ENCODE data around the gene PPM1E.
"Not testable (repeated sequence)": the region's sequence is repeated elsewhere in the genome, so short reads cannot be mapped to it uniquely, and the experiment has no call there.

PPM1E gene

DNA sequence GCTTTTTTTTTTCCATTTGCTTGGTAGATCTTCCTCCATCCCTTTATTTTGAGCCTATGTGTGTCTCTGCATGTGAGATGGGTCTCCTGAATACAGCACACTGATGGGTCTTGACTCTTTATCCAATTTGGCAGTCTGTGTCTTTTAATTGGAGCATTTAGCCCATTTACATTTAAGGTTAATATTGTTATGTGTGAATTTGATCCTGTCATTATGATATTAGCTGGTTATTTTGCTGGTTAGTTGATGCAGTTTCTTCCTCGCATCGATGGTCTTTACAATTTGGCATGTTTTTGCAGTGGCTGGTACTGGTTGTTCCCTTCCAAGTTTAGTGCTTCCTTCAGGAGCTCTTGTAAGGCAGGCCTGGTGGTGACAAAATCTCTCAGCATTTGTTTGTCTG, 94.5 kb downstream of the PPM1E start:
- DNase-seq, result not testable (repeated sequence)

DNA sequence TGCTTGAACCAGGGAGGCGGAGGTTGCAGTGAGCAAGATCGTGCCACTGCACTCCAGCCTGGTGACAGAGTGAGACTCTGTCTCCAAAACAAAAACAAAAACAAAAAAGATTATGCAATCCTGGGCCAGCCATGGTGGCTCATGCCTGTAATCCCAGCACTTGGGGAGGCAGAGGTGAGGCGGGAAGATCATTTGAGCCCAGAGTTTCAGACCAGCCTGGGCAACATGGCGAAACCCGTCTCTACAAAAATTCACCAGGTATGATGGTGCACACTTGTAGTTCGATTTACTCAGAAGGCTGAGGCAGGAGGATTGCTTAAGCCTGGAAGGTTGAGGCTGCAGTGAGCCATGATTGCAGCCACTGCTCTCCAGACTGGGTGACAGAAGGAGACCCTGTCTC, 109.6 kb downstream of the PPM1E start:
- DNase-seq, result no peak

DNA sequence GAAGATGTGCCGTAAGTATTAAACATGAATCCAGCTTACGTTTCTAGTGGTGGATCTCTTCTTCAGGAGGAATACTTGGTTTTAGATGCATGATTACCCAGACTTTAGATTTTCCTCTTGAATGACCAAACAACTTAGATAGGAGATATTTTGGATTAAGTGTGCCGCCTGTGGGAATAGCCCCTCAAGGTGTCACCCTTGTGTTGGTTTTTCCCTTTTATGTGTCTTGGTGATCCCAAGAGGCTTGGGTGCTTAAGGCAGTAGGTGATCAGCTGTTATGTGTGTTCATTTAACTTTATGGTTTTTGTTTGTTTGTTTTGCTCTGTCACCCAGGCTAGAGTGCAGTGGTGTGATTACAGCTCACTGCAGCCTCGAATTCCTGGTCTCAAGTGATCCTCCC, 115.1 kb downstream of the PPM1E start:
- DNase-seq, result no peak

DNA sequence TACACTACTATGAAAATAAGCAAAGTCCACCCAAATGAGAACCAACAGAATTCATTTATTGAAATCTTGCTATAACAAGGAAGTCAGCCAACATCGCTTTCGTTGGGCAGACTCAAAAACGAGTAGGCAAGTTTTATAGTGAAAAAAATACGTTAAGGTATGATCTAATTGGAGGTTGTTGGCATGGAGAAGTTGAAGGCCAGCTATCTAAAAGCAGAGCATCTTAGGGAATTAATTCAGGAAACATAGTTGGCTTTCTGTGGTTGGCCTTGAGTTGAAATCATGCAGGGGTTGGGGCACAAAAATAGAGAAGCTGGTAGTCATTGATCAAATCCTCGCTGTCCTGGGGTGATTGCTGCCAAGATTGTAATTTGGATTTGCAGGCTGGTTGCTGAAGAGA, 118.3 kb downstream of the PPM1E start:
- no peak for DNase-seq

DNA sequence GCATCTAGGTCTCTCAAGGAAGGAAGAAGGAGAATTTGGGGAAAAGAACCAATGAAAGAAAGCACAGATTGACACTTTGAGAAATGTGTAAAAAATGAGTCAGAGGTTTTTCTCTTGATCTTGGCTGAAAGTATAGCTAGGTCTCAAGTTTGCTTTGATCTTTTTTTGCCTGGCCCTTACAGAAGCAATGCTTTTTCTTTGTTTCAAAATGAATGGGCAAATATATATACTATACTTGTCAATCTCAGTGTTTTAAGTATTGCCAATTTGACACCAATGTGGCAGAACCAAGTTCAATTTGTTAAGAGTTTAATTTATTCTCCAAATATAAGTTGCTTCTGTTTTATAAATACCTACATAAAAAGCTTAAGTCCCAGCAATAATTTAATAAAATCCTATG, 119.6 kb downstream of the PPM1E start:
- no peak for DNase-seq

DNA sequence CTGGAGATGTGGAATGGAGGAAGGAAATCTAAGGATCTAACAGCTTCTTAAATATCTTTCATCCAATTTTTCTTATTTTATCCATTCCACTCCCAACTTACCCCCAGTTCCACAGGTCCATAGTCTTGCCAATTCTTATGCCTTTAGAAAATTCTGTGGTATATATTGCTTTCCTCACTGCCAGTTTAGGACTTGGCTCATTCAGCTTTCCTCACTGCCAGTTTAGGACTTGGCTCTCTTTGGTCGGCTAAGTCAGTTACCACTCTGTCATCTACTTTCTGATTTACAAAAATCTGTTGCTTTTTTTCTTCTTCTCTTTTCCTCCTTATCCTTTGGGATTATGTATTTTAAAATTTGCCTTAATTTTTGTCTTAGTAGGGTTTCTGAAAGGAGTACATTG, 128.5 kb downstream of the PPM1E start:
- no peak for DNase-seq

DNA sequence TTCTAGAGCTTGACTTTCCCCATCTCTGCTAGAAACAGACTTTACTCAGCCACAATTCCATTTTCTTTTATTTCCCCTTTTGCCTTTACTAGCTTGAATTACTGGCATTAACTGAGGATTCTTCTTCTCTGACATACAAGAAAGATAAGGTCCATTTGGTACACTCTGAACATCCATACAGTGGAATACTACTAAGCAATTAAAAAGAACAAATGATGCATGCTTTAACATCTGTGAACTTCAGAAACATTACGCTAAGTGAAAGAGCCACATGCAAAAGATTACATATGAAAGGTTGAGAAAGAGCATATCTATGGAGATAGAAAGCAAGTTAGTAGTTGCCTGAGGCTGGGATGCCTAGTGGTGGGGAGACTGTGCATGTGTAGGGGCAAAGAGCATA, 130.9 kb downstream of the PPM1E start:
- DNase-seq, result no peak

DNA sequence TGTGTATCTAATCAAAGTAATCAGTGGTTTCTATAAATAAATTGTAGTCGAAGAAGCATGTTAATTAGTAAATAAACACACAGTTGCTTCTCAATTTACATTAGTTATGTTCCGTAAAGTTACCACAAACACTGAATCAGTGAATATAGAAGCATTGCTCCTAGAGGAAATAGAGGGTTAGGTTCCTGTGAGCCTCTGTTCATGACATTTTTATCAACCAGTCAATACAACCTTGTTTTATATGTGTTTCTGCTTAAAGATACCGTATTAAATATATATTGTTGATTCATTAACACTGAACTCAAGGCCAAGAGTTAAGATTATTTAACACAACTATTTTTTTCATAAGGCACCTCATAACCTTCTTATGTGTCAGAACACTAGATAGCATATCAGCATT, 134.3 kb downstream of the PPM1E start:
- no peak for DNase-seq

DNA sequence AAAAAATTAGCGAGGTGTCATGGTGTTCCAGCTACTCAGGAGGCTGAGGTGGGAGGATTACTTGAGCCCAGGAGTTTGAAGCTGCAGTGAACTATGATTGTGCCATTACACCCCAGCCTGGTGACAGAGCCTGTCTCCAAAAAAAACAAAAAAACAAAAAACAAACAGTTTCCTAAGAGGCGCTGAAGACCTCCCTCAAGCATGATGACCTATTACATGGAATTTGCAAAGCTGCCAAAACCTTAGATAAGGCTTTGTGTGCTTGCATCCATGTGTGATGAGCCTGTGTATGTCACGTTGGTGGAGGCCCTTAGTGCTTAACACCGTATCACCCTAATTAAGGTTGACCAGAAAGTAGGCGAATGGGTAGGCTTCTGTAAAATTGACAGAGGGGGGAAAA, 143.5 kb downstream of the PPM1E start:
- no peak for DNase-seq

DNA sequence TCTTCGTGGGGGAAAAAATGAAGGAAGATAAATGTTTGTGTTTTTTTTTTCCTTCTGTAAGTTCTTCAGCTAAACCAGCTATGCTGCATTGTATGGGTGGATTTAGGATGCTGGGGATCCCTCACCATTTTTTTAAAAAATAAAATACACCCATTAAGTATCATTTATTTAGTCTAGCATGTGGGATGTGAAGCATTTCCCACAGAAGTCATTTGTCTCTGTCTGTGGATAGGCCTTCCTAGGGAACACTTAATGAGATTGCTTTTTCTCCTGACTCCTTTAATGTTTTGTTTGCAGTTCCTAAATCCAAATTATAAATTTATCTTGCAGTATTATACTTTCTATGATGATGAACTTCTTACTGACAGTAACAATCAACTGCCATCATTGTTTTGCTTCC, 146.7 kb downstream of the PPM1E start:
- DNase-seq, result no peak

DNA sequence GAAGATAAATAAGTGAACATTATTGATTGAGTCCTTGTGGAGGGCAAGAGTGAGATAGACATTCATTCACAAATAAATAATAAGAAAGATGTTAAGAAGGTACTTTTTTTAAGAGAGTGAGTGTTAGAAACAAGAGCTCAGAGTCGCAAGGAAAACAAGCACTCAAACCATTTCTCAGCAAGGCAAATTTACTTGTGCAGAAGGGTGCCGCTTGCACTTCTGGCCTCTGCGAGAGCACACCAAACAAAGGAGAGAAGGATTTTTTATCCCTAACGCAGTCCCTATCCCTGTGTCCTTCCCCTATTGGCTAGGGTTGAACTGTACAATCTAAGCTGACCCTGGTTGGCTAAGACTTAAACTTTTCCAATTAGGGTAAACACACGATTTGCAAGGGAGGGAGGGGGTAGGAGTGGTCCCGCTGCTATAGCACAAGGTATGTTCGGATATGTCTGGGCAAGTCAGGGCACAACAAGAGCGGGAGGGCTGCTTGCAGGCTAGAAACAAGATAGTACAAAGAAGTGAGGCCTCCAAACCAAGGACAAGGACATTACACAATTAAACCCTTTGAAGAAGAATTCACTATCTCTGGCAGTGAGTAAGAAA, 156.2 kb downstream of the PPM1E start:
- no peak for DNase-seq

DNA sequence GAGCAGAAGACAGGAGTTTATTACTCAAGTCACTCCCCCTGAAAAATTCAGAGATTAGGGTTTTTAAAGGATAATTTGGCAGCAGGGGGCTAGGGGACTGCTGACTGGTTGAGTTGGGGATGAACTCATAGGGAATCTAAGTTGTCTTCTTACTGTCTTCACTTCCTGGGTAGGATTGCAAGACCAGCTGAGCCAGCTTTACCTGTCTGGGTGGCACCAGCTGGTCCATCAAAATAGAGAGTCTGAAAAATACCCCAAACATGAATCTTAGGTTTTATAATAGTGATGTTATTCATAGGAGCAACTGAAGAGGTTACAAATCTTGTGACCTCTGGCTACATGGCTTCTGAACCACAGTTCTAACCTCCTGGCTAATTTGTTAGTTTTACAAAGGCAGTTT, 157.9 kb downstream of the PPM1E start:
- DNase-seq, result no peak

DNA sequence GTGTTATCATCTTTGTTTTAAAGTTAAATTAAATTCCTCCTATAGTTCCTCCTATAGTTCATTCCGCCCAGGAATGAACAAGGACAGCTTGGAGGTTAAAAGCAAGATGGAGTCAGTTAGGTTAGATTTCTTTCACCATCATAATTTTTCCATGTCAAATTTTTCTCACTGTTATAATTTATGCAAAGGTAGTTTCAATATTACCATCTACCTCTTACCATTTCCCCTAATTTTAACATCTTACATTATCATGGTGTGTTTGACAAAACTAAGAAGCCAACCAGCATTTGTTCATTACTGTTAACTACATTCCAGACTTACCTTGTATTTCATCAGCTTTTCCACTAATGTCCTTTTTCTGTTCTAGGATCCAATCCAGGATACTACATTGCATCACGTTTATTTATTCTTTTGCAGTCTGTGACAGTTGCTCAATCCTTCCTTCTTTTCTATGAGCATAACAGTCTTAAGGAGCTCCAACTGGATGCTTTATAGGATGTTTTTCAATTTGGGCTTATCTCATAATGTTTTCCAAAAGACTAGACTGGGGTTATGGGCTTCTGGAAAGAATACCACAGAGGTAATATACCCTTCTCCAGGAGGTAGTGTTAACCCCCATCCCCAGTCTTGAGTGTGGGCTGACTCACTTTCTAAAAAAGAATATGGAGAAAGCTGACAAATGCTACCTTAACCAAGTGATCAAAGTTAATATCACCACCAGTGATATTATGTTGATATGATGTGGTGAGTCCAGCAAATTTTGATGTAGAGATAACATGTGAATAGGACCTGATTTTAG, 158.5 kb downstream of the PPM1E start:
- DNase-seq, result no peak

DNA sequence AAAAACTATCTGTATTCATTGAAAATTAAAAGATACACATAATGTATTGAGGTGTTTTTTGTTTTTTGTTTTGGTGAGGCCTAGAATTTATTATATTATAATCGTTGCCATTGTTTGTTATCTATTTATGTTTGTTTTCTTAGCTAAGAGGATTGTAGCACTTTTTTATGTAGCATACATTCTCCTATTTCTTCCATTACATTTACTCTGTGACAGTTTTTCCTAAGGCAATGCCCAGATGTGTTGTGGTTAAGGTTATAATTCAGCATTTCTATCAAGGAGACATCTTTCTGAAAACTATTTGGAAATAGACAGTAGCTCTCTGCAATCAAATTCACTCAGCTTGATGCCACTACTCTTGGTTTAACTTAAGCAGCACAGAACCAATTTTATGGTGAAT, 161.6 kb downstream of the PPM1E start:
- no peak for DNase-seq

DNA sequence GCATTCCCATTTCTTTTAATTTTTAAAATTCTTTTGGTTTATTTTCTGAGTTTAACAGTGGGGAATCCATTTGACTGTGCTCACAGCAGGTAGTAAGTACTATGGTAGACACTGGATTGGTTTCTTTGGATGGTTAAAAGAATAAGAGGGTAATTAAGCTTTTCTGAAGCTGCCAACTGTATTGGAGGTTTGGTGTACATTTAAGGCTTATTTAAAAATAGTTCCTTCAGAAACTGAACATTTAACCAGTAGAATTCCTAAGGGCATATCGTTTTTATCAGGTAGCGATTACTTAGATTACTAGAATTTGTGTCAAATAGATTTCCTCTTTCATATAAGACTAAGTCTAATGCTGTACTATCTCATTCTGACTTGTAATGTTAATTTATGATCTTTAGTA, 162.4 kb downstream of the PPM1E start:
- no peak for DNase-seq

DNA sequence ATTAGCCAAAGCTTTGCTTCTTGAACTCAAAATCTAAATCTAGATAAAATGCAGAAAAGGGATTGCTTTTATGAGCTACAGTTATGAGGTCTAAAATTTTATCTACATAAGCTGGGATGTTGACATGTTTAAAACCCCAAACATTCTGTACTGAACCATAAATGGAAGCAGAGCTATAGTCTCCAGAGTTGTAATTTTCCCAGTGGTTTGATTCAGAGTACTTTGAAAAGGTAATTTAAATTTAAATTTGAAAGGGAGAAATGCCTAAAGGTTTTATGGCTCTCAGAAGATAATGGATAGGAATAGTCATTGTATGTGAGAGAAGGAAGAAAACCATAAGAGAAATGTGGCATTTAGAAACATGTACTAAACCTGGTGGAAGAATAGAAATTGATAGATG, 163.2 kb downstream of the PPM1E start:
- no peak for DNase-seq

DNA sequence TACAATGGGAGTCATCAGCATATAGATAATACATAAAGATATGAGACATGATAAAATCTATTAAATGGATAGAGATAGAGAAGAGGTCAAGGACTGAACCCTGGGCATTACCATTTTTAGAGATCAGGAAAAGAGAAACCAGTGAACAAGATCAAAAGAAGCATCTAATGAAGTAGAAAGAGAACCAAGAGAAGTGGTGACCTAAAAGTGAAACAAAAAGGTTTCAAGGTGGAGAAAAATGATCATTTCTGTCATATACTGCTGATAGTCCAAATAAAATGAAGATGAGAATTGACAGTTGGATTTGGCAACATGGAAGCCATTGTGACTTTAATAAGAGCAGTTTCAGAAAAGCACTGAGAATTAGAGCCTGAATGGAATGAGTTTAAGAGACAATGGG, 165.1 kb downstream of the PPM1E start:
- no peak for DNase-seq

DNA sequence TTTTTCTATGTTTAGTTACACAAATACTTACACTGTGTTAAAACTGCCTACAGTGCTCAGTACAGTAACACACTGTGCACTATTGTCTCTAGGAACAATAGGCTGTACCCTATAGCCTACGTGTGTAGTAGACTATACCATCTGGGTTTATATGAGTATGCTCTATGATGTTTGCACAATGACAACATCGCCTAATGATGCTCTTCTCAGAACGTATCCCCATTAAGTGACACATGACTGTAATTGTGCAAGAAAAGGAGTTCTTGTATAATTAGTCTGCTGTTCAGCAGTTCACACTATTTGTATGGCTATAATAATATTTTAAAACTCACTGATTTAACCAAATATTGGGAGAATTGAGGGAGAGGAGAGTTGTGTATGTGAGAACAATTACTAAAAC, 177.3 kb downstream of the PPM1E start:
- no peak for DNase-seq

DNA sequence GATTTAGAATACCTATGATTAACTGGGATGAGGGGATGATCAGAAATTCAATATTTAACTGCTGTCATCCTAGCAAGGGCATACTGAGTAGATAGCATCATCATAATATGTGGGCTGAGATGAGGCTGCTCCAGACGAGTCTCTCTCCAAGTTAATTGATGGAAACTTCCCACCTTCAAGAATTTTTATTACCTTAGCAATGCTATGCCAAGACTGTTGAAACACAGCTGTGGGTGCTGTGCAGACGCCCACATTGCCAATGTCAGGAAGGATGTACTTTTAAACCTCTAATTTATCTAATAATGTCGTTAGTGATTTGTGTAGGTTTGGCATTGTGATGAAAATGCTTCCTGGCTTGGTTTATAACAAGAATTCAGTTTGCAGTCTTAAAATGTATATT, 180.6 kb downstream of the PPM1E start:
- DNase-seq, result no peak

DNA sequence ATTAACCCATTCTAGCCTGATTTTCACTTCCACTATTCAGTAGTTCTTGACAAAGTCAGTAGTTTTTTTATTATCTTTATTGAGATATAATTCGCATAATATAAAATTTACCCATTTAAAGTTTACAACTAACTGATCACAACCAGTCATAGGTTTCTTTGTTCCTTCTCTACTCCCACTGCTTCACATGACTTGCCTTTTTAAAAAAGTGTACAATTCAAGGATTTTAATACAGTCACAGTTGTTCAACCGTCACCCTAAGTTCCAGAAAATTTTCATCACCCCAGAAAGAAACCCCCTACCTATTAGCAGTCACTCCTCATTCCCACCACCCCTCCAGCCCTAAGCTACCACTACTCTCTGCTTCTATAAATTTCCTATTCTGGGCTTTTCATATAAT, 188.5 kb downstream of the PPM1E start:
- DNase-seq, result no peak

DNA sequence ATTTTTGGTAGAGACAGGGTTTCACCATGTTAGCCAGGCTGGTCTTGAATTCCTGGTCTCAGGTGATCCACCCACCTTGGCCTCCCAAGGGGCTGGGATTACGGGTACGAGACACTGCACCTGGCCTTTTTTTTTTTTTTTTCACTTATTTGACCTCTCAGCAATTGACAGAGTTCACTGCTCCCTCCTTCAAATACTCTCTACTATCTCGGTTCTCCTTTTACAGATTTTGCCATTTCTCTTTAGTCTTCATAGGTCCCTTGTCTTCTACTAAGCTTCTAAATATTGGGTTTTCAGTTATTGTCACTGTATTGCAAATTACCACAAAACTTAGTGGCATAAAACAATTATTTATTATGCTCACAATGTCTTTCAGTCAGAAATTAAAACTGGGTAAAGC, 191.8 kb downstream of the PPM1E start:
- no peak for DNase-seq

DNA sequence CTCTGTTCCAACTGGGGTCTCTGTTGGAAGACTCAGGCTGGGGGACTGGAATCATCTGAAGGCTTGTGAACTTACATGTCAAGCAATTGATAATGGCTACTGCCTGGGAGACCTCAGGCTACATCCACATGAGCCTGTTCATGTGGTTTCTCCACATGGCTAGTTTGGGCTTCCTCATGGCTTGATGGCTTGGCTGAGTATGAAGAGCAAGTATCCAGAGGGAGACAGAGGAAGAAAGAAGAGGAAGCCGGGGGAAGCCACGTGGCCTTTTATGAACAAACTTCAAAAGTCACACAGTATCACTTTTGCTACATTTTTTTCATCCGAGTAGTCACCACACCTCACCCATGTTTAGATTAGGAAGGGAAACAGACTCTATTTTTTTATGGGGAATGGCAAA, 192.2 kb downstream of the PPM1E start:
- DNase-seq, result no peak

DNA sequence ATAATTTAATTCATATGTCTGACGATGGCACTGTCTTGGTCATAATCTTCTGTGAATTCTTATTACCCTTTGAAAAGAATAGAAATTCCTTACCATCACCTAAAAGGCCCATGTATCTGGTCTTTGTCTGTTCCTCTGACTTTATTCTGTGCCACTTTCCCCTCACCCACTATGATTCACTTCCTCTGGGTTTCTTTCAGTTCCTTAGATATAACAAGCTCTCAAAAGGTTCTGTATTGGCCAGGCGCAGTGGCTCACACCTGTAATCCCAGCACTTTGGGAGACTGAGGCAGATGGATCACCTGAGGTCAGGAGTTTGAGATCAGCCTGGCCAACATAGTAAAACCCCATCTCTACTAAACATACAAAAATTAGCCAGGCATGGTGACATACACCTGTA, 198.7 kb downstream of the PPM1E start:
- DNase-seq, result not testable (repeated sequence)

DNA sequence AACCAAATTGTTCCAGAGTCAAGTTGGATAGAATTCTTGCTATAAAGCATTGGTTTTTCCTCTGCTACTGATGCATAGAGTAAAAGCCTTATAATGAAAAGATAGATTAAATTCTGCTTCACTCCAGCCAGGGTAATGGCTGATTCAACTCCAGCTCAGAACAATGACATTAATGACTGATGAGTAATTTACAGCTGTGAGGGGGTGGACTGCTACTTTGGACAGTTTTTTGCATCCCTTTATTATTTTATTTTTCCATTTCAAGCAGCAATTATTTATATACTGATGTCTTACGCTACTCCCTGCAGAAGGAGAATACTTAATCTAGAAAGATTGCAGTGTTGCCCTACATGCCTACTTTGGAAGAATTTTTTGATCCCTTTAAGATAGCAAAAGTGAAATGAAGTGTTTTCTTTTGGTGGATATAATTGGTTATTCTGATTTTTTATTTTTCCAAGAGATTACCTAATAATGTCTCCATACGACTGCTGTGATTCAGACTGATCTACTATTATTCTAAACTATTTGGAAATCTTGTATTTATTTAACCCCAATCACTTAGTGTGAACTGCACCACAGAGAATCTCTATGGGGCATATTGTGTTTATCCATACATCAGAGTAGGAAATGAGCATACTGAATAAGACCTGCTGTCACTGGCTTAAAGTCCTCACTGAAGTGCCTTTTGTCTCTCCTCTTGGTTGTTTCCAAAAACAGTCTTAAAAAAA, 201.5 kb downstream of the PPM1E start:
- no peak for DNase-seq

DNA sequence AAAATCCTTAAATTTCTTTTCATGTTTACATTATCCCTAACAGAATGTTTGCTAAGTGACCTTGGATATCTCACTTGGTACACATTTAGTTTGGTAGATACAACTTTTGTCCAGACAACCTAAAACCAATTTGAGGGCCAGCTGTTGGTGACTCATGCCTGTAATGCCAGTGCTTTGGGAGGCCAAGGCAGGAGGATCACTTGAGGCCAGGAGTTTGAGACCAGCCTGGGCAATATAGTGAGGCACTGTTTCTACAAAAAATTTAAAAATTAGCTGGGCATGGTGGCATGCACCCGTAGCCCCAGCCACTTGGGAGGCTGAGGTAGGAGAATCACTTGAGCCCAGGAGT, 202.0 kb downstream of the PPM1E start:
- DNase-seq, result not testable (repeated sequence)
